DLD1 (cell line): ENCODE results near the gene RNF44.

ENCODE experiments used
- in situ Hi-C: cut with HindIII; loops from 2 replicates; pipeline ENCODE4 v1.10.0; 2017; ENCODE audit warnings: low sequenced_read_pairs

The RNF44 gene

GRCh38 chr5:176536132-176536901, 885 bp downstream of the RNF44 start:
- in situ Hi-C loops: no loop called here

- in situ Hi-C loops: no loop called here
These were observed 1.5 kb downstream of the RNF44 start for GRCh38 chr5:176535664-176536131.

GRCh38 chr5:176535101-176535663, 2.0 kb downstream of the RNF44 start:
- in situ Hi-C loops: no loop called here

DNA sequence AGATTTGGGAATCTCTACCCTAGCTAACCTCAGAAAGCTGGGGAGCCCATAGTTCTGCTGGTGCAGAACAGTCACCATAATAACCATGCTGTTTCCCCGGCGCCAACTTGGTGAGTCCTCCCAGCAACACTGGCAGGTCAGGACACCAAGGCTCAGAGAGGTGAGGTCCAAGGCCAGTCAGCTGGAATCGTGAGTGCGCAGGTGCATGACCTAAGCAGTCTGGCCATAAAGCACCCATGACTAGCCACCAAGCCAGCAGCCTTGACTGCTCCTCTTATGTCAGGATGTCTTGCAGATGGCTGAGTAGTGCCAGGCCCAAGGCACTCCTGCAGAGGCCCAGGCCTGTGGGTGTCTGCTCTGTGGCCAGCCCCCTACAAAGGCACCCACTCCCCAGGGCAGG, 2.6 kb downstream of the RNF44 start:
- in situ Hi-C loops: no loop called here

DNA sequence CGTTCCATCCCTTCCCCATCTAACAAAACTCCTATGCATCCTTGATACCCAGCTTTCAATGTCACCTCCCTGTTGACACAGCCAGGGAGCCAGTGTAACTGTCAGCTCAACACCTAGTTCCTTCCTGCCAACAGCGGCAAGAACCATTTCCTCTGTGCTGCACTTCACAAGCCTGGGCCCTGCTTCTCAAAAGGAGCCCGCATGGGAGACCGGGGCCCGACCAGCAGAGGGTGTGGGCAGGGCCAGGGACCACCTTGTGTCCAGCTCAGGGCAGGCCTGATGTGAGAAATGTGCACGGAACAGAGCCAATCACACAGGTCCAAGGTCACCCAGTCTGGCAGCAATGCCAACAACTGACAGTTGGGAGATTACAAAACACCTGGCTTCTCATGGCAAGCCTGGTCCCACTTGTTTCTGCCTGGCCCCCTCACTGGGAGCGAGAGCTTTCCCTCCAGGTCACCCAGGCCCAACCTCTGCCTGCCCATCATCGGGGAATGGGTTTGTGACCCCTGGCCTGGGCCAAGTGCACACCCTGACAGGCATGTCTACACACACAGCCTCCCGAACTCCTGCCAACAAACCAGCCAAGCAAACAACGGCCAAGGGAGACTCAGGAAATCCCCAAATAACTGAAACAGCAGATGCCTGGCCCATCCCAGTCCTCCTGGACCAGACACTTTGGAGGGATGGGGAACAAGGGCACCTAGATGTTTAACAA, 3.1 kb downstream of the RNF44 start:
- in situ Hi-C loops: no loop called here

GRCh38 chr5:176533390-176533789, 3.8 kb downstream of the RNF44 start:
- in situ Hi-C loops: no loop called here

GRCh38 chr5:176532795-176533194, 4.4 kb downstream of the RNF44 start:
- in situ Hi-C loops: no loop called here

- in situ Hi-C loops: no loop called here
These were observed 5.2 kb downstream of the RNF44 start for GRCh38 chr5:176531902-176532493.

- in situ Hi-C loops: no loop called here
These were observed 6.0 kb downstream of the RNF44 start for GRCh38 chr5:176530983-176531901.

GRCh38 chr5:176530393-176530982, 6.7 kb downstream of the RNF44 start:
- in situ Hi-C loops: no loop called here

DNA sequence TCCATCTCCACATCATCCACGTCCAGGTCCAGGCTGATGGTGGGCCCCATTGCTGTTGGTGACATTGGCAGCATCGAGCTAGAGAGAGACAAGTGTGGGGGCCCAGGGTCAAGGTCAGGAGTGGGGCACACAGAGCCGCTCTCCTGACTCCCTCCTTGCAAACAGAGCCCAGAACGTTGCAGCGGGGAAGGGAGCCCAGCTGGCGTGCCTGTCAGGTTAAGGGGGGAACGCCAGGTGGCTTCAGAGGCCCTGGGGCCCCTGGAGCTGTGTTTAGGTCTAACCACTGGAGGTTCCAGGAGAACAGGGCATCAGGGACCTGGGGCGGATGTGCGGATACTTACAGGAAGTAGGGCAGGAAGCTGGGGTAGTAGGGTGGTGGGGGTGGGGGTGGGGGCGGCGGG, 7.5 kb downstream of the RNF44 start:
- in situ Hi-C loops: no loop called here

- in situ Hi-C loops: no loop called here
These were observed 8.0 kb downstream of the RNF44 start for GRCh38 chr5:176529116-176529740.

- in situ Hi-C loops: no loop called here
These were observed 8.5 kb downstream of the RNF44 start for GRCh38 chr5:176528761-176529115.

GRCh38 chr5:176528301-176528700, 8.9 kb downstream of the RNF44 start:
- in situ Hi-C loops: no loop called here

GRCh38 chr5:176527246-176528222, 9.7 kb downstream of the RNF44 start:
- in situ Hi-C loops: no loop called here

- in situ Hi-C loops: no loop called here
These were observed 10.7 kb downstream of the RNF44 start for GRCh38 chr5:176526462-176526861.

GRCh38 chr5:176525677-176526076, 11.5 kb downstream of the RNF44 start:
- in situ Hi-C loops: no loop called here

DNA sequence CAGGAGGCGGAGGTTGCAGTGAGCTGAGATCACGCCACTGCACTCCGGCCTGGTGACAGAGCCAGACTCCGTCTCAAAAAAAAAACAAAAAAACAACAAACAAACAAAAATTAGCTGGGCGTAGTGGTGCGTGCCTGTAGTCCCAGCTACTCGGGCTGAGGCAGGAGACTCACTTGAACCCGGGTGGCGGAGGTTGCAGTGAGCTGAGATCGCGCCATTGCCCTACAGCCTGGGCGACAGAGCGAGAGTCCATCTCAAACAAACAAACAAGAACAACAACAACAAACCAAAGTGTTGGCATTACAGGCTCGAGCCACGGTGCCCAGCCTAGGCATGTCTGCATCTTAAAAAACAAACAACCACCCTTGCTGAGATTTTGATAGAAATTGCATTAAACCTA, 12.2 kb downstream of the RNF44 start:
- in situ Hi-C loops: no loop called here

DNA sequence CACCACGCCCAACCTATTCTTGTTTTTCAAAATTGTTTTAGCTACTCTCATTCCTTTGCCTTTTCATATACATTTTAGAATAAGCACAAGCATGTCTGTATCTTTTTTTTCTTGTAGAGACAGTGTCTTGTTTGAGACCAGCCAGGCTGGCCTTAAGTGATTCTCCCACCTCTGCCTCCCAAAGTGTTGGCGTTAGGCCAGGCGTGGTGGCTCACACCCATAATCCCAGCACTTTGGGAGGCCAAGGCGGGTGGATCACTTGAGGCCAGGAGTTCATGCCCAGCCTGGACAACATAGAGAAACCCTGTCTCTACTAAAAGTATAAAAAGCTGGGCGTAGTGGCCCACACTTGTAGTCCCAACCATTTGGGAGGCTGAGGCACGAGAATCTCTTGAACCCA, 13.1 kb downstream of the RNF44 start:
- in situ Hi-C loops: no loop called here
